HG03432 (cell line): ENCODE measurements around the gene SH3BP4.

ENCODE experiments used
- ATAC-seq: cut with Tn5 transposase; IDR thresholded peaks from one replicate; pipeline ENCODE4 v1.9.1; 2021; ENCODE audit warnings: mild to moderate bottlenecking, moderate library complexity; ENCODE audit not compliant: unreplicated experiment

The SH3BP4 gene

DNA sequence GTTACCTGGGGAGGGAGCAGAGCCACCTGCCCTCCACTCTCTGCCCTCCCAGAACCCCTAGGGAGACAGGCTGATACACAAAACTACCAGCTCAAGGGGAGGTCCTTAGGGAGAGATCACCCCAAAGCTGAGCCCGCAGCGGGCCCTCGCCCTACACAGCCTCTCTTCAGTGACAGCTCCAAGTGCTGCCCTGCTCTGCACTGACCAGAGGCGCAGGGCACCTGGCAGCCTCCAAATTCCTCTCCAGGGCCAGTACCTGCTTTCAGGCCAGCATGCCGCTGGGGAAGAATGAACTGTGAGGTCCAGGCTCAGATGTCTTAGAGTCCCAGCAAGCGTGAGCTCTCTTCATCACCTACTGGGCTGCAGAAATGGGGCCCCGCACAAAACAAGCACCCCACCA is 11.3 kb upstream of the SH3BP4 start:
- no peak for ATAC-seq

DNA sequence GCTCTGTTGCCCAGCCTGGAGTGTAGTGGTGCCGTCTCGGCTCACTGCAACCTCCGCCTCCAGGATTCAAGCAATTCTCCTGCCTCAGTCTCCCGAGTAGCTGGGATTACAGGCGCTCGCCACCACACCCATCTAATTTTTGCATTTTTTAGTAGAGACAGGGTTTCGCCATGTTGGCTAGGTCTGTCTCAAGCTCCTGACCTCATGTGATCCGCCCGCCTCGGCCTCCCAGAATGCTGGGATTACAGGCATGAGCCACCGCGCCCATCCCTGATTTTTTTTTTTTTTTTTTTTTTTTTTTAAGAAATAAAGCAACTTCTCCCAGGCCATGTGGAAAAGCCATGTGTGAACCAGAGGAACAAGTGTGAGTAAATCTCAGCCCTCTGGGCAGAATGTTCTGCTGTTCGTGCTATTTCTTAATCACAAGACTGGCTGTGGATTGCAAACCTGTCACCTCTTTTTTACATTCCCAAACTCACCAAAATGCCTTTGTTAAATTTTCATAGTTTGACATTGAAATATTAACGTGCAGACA is 6.4 kb upstream of the SH3BP4 start:
- ATAC-seq: no peak

DNA sequence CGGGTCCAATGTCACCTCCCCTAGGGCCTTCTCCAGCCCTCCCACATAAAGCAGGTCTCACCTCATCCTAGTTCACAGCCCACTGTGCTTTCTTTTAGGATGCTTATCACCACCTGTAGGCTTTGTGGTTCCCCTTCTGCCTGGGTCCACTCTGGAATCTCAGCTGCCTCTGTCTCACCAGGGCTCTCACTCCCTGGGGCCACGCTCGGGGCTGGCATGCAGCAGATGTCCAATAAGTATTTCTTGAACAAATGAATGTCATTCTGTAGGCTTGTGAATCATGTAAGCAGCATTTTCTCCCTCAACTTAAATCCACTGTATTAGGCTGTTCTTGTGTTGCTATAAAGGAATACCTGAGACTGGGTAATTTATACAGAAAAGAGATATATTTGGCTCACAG is 4.3 kb upstream of the SH3BP4 start:
- ATAC-seq: no peak

DNA sequence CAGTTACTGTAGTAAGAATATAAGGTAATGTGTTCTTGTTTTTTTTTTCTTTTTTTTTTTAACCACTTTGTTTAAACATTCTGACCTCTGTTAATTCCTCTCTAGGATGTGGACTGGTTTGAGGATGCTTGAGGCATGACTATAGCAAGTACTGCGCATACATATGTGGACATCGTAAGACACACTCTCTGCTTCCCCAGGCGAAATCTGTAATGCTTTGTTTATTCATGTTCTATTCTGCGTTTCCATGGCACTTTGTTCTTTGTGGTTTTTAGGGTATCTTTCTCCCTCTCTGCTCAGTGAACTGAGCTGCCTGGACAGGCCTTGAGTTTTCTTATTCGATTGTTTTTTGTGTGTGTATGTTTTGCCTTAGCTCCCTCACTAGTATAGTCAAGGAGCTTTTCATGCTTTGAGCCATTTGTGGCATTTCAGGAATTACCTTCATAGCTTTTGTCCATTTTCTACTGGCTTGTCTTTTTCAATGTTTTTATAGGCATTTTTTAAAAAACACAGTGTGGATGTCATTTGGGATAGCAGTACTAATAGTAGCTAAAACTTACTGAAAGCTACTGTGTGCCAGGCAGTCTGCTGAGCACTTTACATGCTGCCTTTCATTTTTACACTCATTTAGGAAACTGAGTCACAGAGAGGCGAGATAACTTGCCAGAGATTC is 1.9 kb upstream of the SH3BP4 start:
- no peak for ATAC-seq

DNA sequence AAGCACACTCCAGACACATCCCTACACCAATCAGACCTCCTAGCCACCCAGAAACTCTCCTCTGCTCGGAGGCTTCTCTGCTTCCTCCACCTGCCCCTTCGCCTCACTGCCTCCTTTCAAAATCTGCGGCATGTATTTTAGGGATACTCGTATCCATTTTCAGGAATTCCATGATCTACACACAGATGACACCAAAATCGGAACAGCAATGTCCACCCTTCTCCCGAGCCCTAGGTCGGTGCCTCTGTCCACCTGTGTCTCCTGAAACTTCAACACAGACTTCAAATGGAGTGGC is 1.4 kb upstream of the SH3BP4 start:
- ATAC-seq: no peak

DNA sequence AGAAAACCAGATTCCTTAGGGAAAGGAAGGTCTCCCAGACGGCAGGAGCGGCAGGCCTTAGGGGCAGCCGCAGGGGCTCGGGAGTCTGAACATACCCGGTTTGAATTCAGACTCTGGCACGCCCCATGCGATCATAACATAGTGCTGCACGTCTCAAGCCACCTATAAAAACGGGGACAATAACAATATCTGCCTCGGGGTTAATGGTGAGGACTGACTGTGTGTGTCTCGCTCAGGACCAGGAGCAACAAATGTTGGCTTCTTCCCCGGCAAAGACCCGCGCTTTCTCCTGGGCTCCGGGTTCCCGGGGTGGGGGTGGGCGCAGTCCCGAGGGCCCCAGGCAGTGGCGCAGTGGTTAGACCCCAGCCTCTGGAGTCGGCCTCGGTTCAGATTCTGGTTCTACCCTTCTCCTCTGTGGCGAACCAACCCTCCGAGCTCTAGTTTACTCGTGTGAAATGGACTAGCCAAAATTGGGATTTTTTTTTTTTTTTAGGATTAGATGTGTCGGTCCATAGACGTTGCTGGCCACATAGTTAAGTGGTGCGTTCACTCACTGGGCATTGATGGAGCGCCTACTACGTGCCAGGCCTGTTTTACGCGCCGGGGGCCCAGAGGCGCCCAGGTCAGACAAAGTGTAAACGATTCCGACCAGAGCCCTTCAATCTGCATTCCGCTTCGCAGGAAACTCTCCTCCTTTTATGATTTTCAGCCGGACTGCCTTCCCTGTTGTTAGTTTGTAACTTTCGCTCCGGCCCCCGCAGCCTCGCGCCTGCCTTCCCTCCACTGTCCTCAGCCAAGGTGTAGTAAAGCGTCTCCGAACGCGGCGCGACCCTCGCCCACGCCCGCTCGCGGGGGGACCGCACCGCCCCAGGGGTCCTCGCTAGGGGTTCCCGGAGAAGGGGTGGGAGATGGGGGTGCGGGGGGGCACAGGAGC is 820 bp upstream of the SH3BP4 start:
- no peak for ATAC-seq

DNA sequence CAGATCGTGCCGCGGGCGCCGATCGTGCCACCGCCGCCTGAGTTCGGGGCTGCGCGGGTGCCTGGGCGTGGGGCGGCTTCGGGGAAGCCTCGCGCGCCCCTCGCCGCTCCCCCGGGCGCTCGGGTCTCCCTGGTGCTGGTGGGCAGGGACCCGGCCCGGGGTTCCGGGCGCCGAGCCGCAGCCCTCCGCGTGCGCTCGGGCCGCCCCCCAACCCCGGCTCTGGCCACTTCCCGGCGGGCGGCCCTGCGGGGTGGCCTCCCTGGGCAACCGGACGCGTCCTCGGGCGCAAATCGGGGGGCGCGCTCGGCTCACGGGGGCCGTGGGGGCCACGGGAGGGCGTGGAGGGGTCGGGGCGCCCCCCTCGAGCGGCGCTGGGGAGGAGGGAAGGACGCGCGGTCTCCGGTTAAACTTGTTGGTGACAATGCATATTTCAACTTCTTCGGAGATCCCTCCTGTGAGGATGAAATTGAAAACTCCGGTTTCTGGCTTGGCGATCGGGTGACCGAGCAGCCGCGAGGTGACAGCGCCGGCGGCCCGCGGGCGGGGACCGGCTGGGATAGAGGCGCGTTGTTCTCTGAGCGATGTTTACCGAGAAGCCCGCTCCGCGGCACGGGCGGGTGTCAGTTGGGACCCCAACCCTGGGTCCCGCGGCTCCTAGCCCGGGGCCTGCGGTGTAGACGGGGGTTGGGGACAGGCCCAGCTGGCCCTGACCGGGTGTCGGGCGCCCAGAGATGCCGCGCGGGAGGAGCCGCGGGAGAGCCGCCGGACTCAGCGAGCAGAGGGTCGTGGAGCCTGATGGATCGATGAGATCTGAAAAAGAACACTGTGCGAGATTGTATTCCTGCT is 676 bp downstream of the SH3BP4 start:
- no peak for ATAC-seq

DNA sequence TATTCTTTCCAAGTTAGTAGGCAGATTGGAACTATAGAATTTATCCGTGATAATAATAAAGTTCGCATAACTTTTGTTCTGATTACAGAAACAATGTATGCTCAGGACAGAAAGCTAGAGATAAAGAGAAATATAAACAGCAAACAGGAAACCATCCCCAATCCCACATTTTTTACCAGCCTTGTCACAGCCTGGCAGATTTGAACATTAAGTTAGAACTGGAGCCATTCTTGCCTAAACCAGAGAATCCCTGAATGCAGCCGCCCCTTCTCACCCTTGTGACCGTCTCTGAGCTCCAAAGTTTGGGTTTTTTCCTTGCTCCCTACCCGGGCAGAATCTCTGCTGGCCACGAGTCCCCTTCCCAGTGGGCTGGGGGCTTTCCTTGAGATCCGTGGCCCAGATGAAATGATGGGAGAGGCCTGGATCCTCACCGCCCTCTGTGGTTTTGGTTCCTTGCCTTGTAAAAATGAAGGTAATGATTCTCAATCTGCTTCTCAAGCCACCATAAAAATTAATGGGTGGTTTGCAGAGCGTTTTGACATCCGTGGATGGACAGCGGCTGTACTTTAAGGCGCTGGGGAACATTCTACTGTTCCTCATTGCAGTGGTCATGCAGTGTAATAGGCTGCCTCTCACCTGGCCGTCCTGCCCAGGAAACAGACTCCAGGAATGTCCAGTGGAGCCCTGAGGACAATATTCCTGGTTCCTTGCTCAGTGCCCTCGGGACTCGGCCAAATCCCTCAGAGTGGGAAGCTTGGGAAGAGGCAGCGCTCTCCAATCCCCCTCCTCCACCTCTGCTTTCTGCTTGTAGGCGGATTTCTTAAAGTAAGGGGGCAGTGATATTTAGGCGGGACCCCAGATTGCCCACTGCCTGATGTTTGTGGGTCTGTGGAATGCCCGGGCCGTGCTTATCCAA is 1.6 kb downstream of the SH3BP4 start:
- no peak for ATAC-seq

DNA sequence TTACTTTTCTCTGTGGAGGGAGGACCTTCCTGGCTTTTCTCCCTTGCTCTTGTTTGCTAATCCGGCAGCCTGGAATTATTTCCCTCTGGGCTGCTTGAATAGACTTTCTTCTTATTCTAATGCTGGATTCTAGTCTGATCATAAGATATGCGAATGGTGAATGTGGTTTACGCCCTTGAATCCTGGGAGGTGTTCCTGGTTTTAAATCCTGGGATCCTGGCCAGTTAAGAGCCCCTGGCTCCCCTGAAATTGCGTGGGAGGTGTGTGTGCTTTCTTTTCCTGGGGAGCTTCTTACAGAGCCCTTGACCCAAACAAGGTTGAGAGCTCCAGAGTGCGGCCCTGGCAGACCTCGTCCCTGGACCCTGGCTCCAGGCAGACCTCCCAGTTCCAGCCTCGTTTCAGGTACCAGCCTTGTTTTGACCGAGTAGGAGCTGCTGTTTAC is 2.8 kb downstream of the SH3BP4 start:
- ATAC-seq: no peak

DNA sequence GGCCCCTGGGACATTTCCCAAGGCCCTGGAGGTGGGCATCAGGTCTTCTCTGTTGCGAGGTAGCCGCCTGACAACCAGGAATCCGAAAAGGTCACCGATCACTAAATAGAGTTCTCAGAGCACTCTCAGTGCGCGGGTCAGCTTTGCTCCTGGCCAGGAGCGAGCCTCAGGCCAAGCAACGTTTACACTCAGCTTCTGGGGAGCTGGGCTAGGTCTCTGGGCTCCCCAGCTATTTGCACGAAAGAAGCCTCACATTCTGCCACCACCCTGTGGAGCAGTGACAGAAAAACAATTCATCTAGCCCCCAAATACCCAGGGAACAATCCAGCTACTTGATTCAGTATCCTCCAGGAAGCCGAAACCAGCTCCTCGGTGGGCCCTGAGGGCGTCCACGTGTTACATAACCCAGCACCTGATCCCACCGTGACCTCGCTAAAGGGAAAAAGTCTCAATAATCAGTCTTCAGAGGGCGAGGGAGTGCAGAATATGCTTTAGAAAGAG is 3.3 kb downstream of the SH3BP4 start:
- ATAC-seq: no peak

DNA sequence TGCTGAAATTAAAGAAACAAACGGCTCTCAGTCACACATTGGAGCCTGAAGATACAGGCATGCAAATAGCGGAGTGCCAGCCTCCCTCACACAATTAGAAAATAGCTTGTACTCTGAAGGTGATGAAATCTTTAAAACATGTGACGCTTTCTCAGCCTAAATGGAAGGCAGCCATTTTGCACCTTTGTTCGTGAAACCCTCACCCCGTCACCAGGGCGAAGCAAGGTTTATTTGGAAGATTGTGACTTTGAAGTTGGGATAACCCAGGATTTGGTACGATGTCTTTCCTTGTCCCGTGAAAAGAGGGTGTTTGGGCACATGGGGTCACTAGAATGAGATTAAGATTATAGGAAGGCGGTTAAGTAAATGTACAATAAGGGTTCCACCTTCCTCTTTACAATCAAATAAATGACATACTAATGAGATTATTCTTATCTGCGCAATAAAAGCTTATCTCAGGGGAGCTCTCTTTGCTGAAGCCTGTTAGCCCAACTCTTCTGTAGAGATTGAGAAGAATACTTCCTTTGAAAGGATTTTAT is 4.2 kb downstream of the SH3BP4 start:
- no peak for ATAC-seq

DNA sequence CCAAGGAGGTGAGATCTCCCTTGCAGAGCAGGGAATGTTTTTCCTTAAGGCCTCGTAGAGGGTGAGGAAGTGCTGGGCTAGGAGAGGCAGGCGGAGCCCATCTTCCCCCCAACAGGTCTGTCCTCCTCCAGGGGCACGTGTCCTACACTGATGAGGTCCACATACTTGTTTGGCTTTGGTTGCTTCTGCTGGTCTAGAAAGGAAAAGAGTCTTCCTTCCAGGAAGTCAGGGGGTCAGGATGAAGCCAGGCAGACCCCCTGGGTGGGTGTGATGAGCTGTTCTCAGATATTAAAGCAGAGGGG is 6.0 kb downstream of the SH3BP4 start:
- ATAC-seq: no peak

DNA sequence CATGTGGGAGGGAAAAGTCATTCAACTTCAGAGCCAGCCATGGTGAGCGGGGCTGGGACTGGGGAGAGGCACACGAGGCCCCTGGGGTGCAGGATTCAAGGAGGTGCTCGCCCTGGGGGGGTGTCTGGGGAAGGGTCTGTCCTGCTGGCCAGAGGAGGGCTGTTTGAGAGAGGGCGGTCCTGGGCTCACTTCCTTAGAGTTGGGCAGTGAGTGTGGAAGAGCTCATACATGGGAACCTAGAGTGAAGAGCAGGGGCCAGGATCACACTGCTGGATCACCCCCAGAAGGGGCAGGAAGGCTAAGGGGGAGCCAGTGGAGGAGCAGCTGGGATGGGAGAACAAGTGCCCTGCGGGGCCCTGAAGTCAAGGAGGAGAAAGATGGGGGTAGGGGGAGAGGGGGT is 6.5 kb downstream of the SH3BP4 start:
- ATAC-seq: no peak

DNA sequence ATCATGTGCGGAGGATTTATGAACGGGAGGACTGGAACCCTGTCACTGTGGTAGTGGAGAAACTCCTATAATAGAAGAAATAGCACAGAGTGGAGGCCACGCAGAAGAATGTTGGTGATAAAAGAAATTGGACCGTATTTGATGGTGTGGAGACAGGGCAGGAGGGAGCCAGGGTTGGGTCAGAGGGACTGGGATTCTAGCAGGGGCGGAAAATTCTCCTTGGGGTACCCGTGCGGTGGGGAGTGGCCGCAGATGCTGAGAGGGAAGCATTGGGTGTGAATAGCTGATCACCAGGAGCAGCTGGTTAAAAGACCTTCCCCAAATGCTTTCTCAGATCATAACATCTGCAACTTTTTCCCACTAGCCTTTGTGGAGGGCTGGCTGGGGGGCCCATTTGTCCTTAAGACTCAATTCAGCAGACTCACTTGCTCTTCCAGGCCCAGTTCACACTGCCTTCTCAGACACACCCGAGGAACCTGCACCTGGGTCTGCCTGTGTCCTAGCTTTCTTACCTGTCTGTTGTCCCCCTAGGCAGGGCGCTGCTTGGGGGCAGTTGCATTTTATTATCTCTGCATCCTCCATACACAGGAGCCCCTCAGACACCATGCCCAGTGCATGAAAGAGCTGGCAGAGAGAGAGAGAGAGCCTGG is 7.1 kb downstream of the SH3BP4 start:
- ATAC-seq: no peak

DNA sequence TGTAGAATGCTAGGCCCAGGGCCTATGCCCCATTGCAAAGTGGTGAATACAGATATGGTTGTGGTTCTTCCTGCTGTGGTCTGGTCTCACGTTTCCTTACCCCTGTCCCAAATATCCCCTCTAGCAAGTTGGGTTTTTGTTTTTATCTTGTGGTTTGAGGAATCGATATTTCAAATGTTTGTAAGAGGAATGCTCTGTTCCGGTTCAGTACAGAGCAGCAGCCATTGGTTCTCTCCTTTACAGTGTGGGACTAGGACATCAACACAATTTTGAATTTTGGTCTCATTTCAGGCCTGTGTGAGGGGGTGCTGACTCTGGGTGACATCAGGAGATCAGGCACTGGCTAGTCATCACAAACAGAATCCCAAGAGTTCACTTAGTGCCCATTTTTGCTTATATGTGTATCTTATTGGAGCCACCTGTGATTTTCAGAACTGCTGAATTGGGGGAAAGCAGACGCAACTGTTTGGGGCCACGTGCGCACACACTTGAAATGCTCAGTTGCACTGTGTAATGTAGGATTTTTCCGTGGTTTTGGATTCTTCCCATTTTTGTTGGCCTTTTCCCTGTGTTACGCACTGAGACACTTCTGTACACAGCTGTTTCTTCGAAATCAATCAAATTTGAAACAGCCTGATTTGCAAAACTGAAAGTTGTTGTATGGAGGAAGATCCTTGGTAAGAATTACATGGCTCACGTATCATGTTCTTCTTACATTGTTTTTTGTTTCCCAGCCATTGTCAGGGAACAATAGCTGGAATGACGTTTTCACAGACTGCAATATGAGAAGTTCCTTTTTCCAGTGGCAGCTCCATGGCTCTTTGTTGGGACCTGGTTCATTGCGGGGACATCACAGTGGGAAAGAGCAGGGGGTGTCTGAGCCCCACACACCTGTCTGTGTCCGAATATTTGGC is 8.6 kb downstream of the SH3BP4 start:
- ATAC-seq: no peak

DNA sequence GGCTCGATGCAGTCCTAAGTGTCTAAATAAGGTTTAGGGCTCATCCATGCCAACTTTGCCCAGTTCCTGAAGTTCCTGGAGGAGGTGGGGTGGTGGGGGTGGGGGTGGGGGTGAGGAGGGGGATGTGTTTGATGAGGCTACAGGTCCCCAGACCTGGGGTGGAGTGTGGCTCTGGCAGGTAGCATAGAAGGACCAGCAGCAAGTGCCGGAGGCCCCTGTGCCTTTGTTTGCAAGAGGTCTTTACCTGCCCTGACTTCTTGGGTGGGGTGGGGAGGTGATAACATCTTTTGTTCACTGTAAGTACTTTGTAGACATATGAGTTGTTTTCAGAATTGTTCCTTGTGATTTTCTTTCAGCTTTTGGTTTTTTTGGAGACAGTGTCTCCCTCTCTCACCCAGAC is 10.0 kb downstream of the SH3BP4 start:
- no peak for ATAC-seq

DNA sequence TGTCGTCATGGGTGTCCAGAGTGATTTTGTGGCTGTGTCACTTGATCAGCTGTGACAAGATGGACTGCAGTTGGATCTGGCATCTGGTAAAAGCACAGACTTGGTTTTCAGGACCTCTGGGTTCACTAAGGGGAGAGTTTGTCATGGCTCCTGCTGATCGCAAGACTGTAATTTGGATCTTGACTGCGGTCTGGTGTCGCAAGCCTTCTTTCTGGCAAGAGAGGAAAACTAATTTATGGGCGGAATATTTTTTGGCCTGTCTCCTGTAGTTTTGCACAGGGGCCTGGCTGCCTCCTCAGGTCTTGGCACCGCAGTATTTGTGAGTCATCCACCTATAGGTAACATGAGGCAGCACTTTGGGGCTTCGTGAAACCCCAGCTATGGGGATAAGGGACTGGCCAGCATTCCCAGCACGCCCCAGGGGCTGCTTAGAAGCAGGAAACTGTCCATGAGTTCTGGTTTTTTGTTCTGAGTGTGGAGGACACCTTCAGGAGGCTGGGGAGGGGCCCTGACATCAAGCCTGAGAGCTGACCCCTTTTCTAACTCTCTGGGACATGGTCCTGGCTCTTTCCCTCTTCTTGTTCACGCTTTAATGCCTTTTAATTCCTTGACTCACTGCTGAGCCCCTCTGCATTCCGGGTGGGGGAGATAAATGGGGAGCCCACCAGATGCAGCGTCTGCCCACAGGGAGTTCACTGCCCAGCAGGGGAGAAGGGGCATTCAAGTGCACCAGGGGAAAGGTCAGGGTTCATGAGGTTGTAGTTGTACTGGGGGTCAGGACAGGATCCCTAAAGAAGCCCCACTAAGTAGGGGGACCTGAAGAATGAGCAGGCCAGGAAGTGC is 12.2 kb downstream of the SH3BP4 start:
- ATAC-seq: no peak
